Activated T-cell treated with anti-CD3 and anti-CD28 coated beads, Interleukin-2, amount 50 U/mL, for 1 hour (primary cell): ENCODE results near the gene CCDC81.
"Not testable (repeated sequence)": the region's sequence is repeated elsewhere in the genome, so short reads cannot be mapped to it uniquely, and the experiment has no call there.

Experiments
- DNase-seq: peaks from one replicate; pipeline ENCODE4 v3.0.0-alpha.2; 2020

CCDC81 gene

GRCh38 chr11:86390487-86390886, 15.8 kb downstream of the CCDC81 start:
- no peak for DNase-seq

DNA sequence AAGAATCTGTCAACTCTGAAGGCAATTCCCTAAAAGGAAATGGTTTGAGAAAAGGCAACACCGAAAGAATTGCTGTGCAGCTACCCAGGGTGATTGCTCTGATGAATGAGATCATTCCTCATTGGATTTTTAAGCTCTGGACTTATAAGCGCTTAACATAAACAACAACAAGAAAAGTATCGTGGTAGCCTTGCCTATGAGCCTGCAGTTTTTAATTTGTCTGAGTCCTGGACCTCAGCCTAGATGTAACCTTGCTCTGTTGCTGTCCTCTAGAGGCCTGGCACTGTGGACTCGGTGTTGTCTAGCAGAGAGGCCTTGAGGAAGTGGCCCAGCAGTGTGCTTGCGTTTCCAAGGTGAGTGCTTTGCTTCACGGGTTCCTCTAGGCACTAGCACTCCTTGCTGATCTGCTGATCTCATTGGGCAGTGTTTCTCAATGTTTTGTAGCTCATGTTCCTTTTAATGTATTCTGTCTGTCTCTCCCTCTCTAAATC, 20.4 kb downstream of the CCDC81 start:
- no peak for DNase-seq

GRCh38 chr11:86396396-86396795, 21.7 kb downstream of the CCDC81 start:
- DNase-seq = no peak

GRCh38 chr11:86397351-86397750, 22.7 kb downstream of the CCDC81 start:
- DNase-seq = no peak

GRCh38 chr11:86398106-86398505, 23.4 kb downstream of the CCDC81 start:
- no peak for DNase-seq

- DNase-seq = no peak
Measured at GRCh38 chr11:86403458-86403857, 28.8 kb downstream of the CCDC81 start.

GRCh38 chr11:86408845-86409244, 34.2 kb downstream of the CCDC81 start:
- no peak for DNase-seq

GRCh38 chr11:86414032-86414431, 39.3 kb downstream of the CCDC81 start:
- no peak for DNase-seq

GRCh38 chr11:86415026-86415425, 40.3 kb downstream of the CCDC81 start:
- no peak for DNase-seq

- no peak for DNase-seq
Measured at GRCh38 chr11:86416494-86416893, 41.8 kb downstream of the CCDC81 start.

DNA sequence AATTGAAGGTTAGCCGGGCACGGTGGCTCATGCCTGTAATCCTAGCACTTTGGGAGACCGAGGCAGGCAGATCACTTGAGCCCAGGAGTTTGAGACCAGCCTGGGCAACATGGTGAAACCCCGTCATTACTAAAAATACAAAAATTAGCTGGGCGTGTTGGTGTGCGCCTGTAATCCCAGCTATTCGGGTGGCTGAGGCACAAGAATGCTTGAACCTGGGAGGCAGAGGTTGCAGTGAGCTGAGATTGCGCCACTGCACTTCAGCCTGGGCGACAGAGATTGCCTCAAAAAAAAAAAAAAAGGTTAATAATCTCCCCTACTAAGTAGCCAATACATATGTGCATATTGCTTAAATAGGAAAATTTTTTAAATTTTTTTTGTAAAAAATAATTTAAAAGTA, 42.3 kb downstream of the CCDC81 start:
- not testable (repeated sequence) for DNase-seq

GRCh38 chr11:86418106-86418505, 43.4 kb downstream of the CCDC81 start:
- no peak for DNase-seq

- no peak for DNase-seq
Measured at GRCh38 chr11:86418513-86418912, 43.8 kb downstream of the CCDC81 start.

GRCh38 chr11:86418917-86419316, 44.2 kb downstream of the CCDC81 start:
- DNase-seq = no peak

DNA sequence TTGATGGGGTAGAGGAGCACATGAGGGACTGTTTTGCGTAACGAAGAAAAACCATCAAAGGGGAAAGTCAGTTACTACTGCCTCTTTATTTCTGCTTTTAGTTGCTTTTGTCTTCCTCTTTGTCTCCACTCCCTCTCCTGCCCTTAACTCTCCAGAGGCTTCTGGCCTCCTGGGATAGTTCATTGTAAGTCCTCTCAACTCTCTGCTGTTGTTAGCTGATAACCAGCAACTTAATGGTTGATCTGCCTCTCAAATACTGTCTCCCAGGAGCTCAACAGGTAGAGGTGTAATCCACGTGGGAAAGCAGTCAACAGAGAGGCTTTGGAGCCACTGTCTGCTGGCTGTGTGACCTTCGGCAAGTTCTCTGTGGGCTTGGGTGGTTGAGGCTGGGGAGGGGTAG, 47.3 kb downstream of the CCDC81 start:
- DNase-seq = no peak

DNA sequence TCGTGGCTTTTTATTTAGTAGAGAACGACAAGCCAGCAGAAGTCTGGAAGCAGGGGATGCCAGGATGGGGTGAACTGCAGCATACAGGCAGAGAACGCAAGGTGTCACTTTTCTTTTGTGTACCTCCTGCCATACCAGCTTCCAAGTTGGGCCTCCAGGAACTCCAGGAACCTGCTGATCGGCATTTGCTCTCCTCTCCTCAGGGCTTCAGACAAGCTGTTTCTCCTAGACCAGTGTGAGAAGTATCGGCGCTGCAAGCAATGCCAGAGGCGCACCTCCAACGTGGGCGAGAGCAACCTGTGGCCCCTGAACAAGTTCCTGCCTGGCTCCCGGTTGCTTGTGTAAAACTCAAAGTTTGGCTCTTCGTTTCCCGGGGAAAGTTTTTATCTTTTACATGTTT, 47.7 kb downstream of the CCDC81 start:
- no peak for DNase-seq

DNA sequence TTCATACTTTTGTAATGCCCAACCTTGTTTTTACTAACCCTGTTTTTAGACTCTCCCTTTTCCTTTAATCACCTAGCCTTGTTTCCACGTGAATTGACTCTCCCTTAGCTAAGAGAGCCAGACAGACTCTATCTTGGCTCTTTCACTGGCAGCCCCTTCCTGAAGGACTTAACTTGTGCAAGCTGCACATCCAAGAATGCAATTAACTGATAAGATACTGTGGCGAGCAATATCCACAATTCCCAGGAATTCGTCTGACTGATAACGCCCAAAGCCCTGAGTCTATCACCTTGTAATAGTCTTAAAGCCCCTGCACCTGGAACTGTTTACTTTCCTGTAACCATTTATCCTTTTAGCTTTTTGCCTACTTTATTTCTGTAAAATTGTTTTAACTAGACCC, 48.8 kb downstream of the CCDC81 start:
- not testable (repeated sequence) for DNase-seq

DNA sequence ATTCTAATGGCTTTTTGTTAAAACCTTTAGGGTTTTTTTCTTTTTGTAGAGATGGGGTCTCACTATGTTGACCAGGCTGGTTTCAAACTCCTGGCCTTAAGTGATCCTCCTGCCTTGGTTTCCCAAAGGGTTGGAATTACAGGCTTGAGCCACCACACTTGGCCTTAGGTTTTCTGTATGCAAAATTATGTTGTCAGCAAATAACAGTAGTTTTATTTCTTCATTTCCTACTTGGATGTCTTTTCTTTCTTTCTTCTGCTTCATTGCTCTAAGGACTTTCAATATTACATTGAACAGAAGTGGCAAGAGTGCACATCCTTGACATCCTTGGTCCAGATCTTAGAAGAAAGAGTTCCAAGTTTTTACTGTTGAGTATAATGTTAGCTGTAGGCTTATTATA, 52.8 kb downstream of the CCDC81 start:
- no peak for DNase-seq

GRCh38 chr11:86431258-86431657, 56.6 kb downstream of the CCDC81 start:
- DNase-seq = no peak

- DNase-seq = not testable (repeated sequence)
Measured at GRCh38 chr11:86433361-86434095, 58.8 kb downstream of the CCDC81 start.

DNA sequence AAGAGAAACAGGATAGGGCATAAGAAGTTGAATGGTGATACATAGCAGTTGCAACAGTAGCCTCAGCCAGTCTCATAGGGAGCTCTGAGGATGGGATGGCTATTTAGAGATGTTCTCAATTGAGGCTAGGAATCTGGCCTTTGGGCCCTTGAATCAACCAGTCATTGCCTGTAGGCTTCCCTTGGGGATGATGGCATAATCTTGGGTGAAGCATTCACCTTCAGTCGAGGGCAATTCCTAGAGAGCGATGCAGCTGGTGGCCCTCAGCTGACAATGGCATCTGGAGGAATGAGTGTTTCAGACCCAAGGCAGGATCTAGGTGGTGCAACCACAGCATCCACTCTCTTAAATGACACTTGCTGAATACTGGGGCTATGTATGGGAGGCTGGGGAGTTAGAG, 61.0 kb downstream of the CCDC81 start:
- DNase-seq = no peak

DNA sequence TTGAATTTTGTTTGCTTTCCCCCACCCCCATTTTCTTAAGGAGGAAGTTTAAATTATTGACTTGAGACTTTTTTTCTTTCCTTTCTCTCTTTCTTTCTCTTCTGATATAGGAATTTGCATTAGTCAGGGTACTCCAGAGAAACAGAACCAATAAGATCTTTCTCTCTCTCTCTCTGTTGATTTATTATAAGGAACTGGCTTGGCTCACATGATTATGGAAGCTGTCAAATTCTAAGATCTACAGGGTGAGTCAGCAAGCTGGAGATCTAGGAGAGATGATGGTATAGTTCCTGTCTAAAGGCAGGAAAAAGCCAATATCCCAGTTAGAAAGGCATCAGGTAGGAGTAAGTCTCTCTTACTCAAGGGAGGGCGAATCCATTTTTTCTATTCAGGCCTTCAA, 64.0 kb downstream of the CCDC81 start:
- no peak for DNase-seq

- no peak for DNase-seq
Measured at GRCh38 chr11:86440305-86440716, 65.6 kb downstream of the CCDC81 start.

DNA sequence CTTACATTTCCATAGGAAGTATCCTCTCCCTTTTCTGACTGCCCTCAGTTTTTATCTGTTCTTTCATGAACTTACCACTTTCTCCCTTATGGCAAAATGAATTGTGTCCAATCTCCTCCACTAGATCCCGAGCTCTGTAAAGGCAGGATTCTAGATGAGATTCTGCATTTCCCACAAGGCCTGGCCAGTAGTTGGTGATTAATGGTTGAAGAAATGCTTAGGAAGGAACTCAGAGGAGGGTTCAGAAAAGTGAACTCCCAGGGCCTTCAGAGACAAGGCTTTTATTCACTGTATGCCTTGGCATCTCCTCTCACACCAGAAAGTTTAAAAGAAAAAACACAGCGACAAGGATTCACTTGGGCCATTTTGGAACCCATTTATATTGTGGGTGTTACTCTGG, 66.2 kb downstream of the CCDC81 start:
- DNase-seq = no peak

- DNase-seq = no peak
Measured at GRCh38 chr11:86442420-86442819, 67.7 kb downstream of the CCDC81 start.
